HepG2 (cell line): ENCODE results near the gene PSMG4. TPM values are rescaled to one million over a fixed set of nuclear protein-coding genes. Genes with fewer than 3 reads are reported as not detected.

Experiments
- ARID4A ChIP-seq: sonication (generic); formaldehyde crosslinking; IDR thresholded peaks from 2 replicates; pipeline ENCODE4 v1.5.0; 2020; ENCODE audit warnings: mild to moderate bottlenecking, missing genetic modification reagents, borderline replicate concordance
- CEBPZ ChIP-seq: IDR thresholded peaks from 2 replicates; pipeline ENCODE4 v1.6.1; 2012; ENCODE audit warnings: low read length, improper control_type of control experiment
- ESRRA ChIP-seq: sonication (generic); formaldehyde crosslinking; IDR thresholded peaks from 2 replicates; pipeline ENCODE4 v1.5.1; 2020; ENCODE audit warnings: mild to moderate bottlenecking, low read depth, missing genetic modification reagents
- GMEB1 ChIP-seq: sonication (generic); formaldehyde crosslinking; IDR thresholded peaks from 2 replicates; pipeline ENCODE4 v1.5.1; 2020; ENCODE audit warnings: missing genetic modification reagents, mild to moderate bottlenecking, borderline replicate concordance
- HNF4G ChIP-seq, 2 experiments: sonication (generic) in 1 of 2; formaldehyde crosslinking in 1 of 2; IDR thresholded peaks; 2 replicates each; pipeline versions ENCODE4 v1.4.0 to v1.6.1; 2011 to 2020; ENCODE audit warnings: borderline replicate concordance in 2 of 2, low read depth in 2 of 2, mild to moderate bottlenecking in 2 of 2, low read length in 1 of 2, missing genetic modification reagents in 1 of 2, moderate library complexity in 1 of 2
- KLF13 ChIP-seq: sonication (generic); formaldehyde crosslinking; IDR thresholded peaks from 2 replicates; pipeline ENCODE4 v1.4.0; 2020; ENCODE audit warnings: mild to moderate bottlenecking, missing genetic modification reagents
- KMT2B ChIP-seq: IDR thresholded peaks from 2 replicates; pipeline ENCODE4 v1.6.1; 2016; ENCODE audit warnings: missing genetic modification reagents, missing compliant biosample characterization
- NR2F1 ChIP-seq, 2 experiments: fragments of 450-650 bp in 1 of 2; formaldehyde crosslinking in 1 of 2; IDR thresholded peaks; 2 replicates each; pipeline versions ENCODE4 v1.5.0 to v1.6.1; 2016 to 2020; ENCODE audit warnings: mild to moderate bottlenecking in 1 of 2, missing compliant biosample characterization in 1 of 2, missing genetic modification reagents in 1 of 2, moderate library complexity in 1 of 2
- PPARG ChIP-seq: conservative IDR thresholded peaks from 2 replicates; pipeline ENCODE4 v1.6.1; 2016; ENCODE audit warnings: missing biosample characterization, missing genetic modification reagents
- RCOR2 ChIP-seq: IDR thresholded peaks from 2 replicates; pipeline ENCODE4 v1.6.1; 2016; ENCODE audit warnings: missing biosample characterization, missing genetic modification reagents
- STAG1 ChIP-seq: sonication (generic); formaldehyde crosslinking; IDR thresholded peaks from 2 replicates; pipeline ENCODE4 v1.4.0; 2020; ENCODE audit warnings: missing genetic modification reagents
- ZBTB38 ChIP-seq: sonication (generic); formaldehyde crosslinking; IDR thresholded peaks from 2 replicates; pipeline ENCODE4 v1.5.1; 2020; ENCODE audit warnings: mild to moderate bottlenecking, missing genetic modification reagents
- ZFP82 ChIP-seq: sonication (generic); formaldehyde crosslinking; IDR thresholded peaks from 2 replicates; pipeline ENCODE4 v1.5.1; 2020; ENCODE audit warnings: mild to moderate bottlenecking, missing genetic modification reagents, borderline replicate concordance
- ZNF276 ChIP-seq: sonication (generic); formaldehyde crosslinking; IDR thresholded peaks from 2 replicates; pipeline ENCODE4 v1.4.0; 2020; ENCODE audit warnings: mild to moderate bottlenecking, low read depth, missing genetic modification reagents
- ZNF547 ChIP-seq: sonication (generic); formaldehyde crosslinking; IDR thresholded peaks from 2 replicates; pipeline ENCODE4 v1.5.1; 2020; ENCODE audit warnings: mild to moderate bottlenecking, missing genetic modification reagents
- ZNF644 ChIP-seq: IDR thresholded peaks from 2 replicates; pipeline ENCODE4 v1.6.1; 2016; ENCODE audit warnings: low read depth
- polyA plus RNA-seq, 8 experiments: library from polyadenylated mRNA; depleted of rRNA in 3 of 8; stranded (reverse) in 7 of 8; unstranded in 1 of 8; fragments of >200 nt; fragmentation: Illumina TruSeq in 4 of 8; extraction: Trizol in 4 of 8; gene quantifications; 2 replicates each; pipeline versions ENCODE4 v1.2.1 to v1.2.3, GENCODE V29; 2011 to 2016; ENCODE audit warnings: low read depth in 4 of 8, missing spikeins in 1 of 8, mixed read lengths in 1 of 8; ENCODE audit not compliant: insufficient read depth in 1 of 8
- total RNA-seq, 5 experiments: library from RNA; depleted of rRNA; stranded (reverse); fragments of >200 nt; fragmentation: Illumina TruSeq; extraction: Trizol; gene quantifications; 2 replicates each; pipeline ENCODE4 v1.2.3, GENCODE V29; 2016; ENCODE audit warnings: low read depth in 1 of 5

The PSMG4 gene
- total and polyA plus RNA-seq, 2 of the 13 experiments (the other 11 are each of a cell fraction or from before 2014, with no cell fraction given): 28.5 to 32.8 TPM

GRCh38 chr6:3251462-3252314 is 7.1 kb upstream of the PSMG4 start (continued):
- peak; percentile 20; the same call in 1 of the 2 replicates for TF ChIP-seq ARID4A (CRISPR knock-in tag)
- TF ChIP-seq ZNF644 (CRISPR knock-in tag): peak; percentile 44; the same call in 1 of the 2 replicates
- peak; percentile 33; the same call in 1 of the 2 replicates for TF ChIP-seq ZBTB38 (CRISPR knock-in tag)
- 0 out of 2 replicates have a peak, but pooled peaks have one; percentile 31 for TF ChIP-seq GMEB1 (CRISPR knock-in tag)
- no peak for TF ChIP-seq ESRRA (CRISPR knock-in tag)
- no peak for TF ChIP-seq NR2F1 (CRISPR knock-in tag; IDR thresholded peaks at IDR 0.05)
- 0 out of 2 replicates have a peak, but pooled peaks have one; percentile 36 for TF ChIP-seq KMT2B (CRISPR knock-in tag)
- TF ChIP-seq ZNF547: peak; percentile 49; the same call in 1 of the 2 replicates
- TF ChIP-seq ZNF276 (CRISPR knock-in tag): 0 out of 2 replicates have a peak, but pooled peaks have one; percentile 24
- peak; percentile 88 for TF ChIP-seq STAG1 (CRISPR knock-in tag)
- TF ChIP-seq CEBPZ: no peak
- TF ChIP-seq PPARG (CRISPR knock-in tag): peak; percentile 73
- peak; percentile 16; the same call in 1 of the 2 replicates for TF ChIP-seq RCOR2 (CRISPR knock-in tag)
- TF ChIP-seq ZFP82 (CRISPR knock-in tag): peak; percentile 81
- TF ChIP-seq KLF13 (CRISPR knock-in tag): 0 out of 2 replicates have a peak, but pooled peaks have one; percentile 36
- TF ChIP-seq HNF4G (IDR thresholded peaks at IDR 0.05; ENCODE audit: borderline replicate concordance, low read depth, low read length): no peak
- 0 out of 2 replicates have a peak, but pooled peaks have one; percentile 53 for TF ChIP-seq HNF4G (CRISPR knock-in tag; IDR thresholded peaks at IDR 0.05; ENCODE audit: borderline replicate concordance, low read depth)
